Medulla oblongata (tissue), 1 donor: ENCODE measurements around the gene DISP1.

Source experiments
- DNase-seq: peaks from one replicate; pipeline ENCODE4 v3.0.0-alpha.2; 2015; ENCODE audit errors: extremely low spot score

DISP1 gene

GRCh38 chr1:222861062-222861461 lies 46.2 kb downstream of the DISP1 start:
- DNase-seq, result no peak
